Psoas muscle (tissue), 8 donors: Measurements from ENCODE around the gene ACTN1. TPM values are rescaled to one million over a fixed set of nuclear protein-coding genes. Genes with fewer than 3 reads are reported as not detected.

Source experiments
- ATAC-seq, 4 donors: fragments of 200-7000 bp; cut with Tn5 transposase; one replicate each; pipeline ENCODE4 v1.9.1; 2020; ENCODE audit warnings: moderate library complexity in 3 of 4, mild to moderate bottlenecking in 2 of 4
- DNase-seq, 2 donors: peaks; one replicate each; pipeline ENCODE4 v3.0.0-alpha.2; 2020
- H3K27ac ChIP-seq: fragments of 200-600 bp; one replicate; pipeline ENCODE4 v1.8.0; 2022
- H3K27me3 ChIP-seq, 3 donors: fragments of 200-600 bp in 1 of 3; one replicate each; pipeline versions ENCODE4 v1.6.1 to v1.8.0; 2013 to 2022; ENCODE audit warnings: low read length in 2 of 3, mild to moderate bottlenecking in 2 of 3, moderate library complexity in 1 of 3; ENCODE audit not compliant: insufficient read depth in 3 of 3
- H3K36me3 ChIP-seq, 2 donors: fragments of 200-600 bp in 1 of 2; one replicate each; pipeline versions ENCODE4 v1.6.1 to v1.8.0; 2013 to 2022; ENCODE audit warnings: low read depth in 1 of 2, mild to moderate bottlenecking in 1 of 2, moderate library complexity in 1 of 2; ENCODE audit not compliant: insufficient read depth in 1 of 2
- H3K4me1 ChIP-seq: fragments of 200-600 bp; one replicate; pipeline ENCODE4 v1.8.0; 2022
- H3K4me3 ChIP-seq: fragments of 200-600 bp; one replicate; pipeline ENCODE4 v1.8.0; 2022; ENCODE audit warnings: mild to moderate bottlenecking
- H3K9me3 ChIP-seq: fragments of 200-600 bp; one replicate; pipeline ENCODE4 v1.8.0; 2022
- WGBS, 3 donors: extraction: QIAGEN DNeasy Blood & Tissue Kit; methylation state at CpG; one replicate each; pipeline versions ENCODE4 v1.1.6 to v1.1.7; 2013; 5-methylcytosine and 5-hydroxymethylcytosine counted together
- intact Hi-C, 2 donors: fragments of 100-400 bp; cut with DNase I; formaldehyde crosslinking; loops; one replicate each; pipeline versions ENCODE4 v1.11.0 to v1.14.2; 2022
- polyA plus RNA-seq, 3 donors: library from polyadenylated mRNA; stranded (reverse); fragments of 200-250 nt; gene quantifications; one replicate each; pipeline ENCODE4 v1.2.3, GENCODE V29; 2013
- total RNA-seq, 4 donors: library from RNA; stranded (reverse); fragmentation: NEBNext Ultra II Directional in 2 of 4; extraction: Animal tissue kit (Norgen Biotek cat#: 25700) in 2 of 4; gene quantifications; one replicate each; pipeline versions ENCODE4 v1.2.1 to v1.2.4, GENCODE V29; 2021 to 2023
- TF ChIP-seq, protein P1 (sequence below): fragments of 200-600 bp; IDR thresholded peaks from one replicate; pipeline ENCODE4 v1.8.0; 2022; ENCODE audit warnings: antibody characterized with exemption
- donor health status: healthy with polysubstance abuse.
- donor health status: DM: no; HTN: no; CAD: no; lungs with moderate emphysema.
- donor health status: Bipolar disorder and iron deficiency.
- donor health status: healthy.
- donor health status: DM: yes; HTN: yes; CAD: no.
- donor health status: DM: no; HTN: no; CAD: no.
- donor health status: DM: no; HTN: no; CAD: no.
- donor health status: DM: yes; HTN: yes; CAD: no.

Gene ACTN1
- total and polyA plus RNA-seq, 7 donors = 5.8 to 23.7 (median 10.9) TPM

DNA sequence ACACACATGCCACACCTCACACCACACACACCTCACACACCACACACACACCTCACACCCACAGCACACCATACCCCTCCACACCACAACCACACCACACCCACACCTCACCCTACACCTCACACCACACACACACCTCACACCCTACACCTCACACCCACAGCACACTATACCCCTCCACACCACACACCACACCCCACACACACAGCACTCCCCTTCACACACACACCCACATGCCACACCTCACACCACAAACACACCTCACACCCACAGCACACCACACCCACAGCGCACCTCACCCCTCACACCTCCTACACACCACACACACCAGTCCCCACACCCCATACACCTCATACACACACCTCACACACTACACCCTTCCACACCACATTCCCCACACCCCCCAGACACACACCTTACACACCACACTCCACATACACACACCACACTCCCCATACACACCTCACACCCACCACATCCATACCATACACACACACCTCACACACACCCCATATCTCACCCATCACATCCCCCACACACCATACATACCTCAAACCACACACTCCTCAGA lies 80.0 kb downstream of the ACTN1 start:
- peak in 1 of 2 donors; percentile 11 for DNase-seq
- intact Hi-C loops = no loop called here
- WGBS, 3 donors = 96 to 100% (median 97%) methylated on average over 1 of the region's 1 CpG
- no peak overlapping the region for H3K27ac ChIP-seq
- TF ChIP-seq, protein P1, sequence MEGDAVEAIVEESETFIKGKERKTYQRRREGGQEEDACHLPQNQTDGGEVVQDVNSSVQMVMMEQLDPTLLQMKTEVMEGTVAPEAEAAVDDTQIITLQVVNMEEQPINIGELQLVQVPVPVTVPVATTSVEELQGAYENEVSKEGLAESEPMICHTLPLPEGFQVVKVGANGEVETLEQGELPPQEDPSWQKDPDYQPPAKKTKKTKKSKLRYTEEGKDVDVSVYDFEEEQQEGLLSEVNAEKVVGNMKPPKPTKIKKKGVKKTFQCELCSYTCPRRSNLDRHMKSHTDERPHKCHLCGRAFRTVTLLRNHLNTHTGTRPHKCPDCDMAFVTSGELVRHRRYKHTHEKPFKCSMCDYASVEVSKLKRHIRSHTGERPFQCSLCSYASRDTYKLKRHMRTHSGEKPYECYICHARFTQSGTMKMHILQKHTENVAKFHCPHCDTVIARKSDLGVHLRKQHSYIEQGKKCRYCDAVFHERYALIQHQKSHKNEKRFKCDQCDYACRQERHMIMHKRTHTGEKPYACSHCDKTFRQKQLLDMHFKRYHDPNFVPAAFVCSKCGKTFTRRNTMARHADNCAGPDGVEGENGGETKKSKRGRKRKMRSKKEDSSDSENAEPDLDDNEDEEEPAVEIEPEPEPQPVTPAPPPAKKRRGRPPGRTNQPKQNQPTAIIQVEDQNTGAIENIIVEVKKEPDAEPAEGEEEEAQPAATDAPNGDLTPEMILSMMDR = no peak
- no peaks in the 10 kb centered on the region for H3K27me3 ChIP-seq
- H3K4me3 ChIP-seq = no peak overlapping the region
- no peaks in the 10 kb centered on the region for H3K9me3 ChIP-seq
- no peaks in the 10 kb centered on the region for H3K4me1 ChIP-seq
- no peak for ATAC-seq
- H3K36me3 ChIP-seq = peaks cover 0 to 29% of the 10 kb centered on the region in 2 donors

DNA sequence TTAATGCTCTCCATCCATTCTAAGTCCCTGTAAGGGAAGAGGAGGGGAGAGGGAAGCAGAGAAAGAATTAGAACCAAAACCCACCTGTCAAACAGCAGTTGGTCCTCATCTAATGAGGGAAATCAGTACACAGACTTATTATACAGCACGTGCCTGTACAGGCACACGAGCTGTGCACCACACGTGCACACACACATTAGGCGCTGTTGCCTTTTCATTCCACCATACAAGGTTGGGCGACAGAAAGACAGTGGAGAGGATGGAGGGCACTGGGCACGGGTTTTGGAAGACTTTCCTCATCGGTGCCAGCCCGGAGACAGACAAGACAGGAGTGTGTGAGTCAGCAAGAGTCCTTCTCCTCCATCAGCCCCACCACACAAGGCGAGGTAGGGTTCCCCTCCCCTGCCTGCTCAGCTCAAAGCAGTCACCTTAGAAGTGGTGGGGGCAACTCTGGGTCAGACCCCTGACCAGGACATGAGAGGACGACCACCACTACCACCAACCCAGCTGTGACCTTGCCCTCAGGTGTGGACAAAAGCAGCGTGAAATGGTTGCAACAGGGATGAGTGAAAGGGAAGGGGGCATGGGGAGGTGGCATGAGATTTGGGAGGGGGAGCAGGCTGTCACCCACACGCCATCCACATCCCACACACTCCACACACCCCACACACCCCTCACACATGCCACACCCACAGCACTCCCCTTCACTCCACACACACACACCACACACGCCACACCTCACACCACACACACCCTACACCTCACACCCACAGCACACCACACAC lies 80.7 kb downstream of the ACTN1 start:
- Histone ChIP-seq H3K27ac (no peak overlapping the region), H3K4me1 (no peaks in the 10 kb centered on the region), H3K4me3 (no peak overlapping the region), H3K9me3 (no peaks in the 10 kb centered on the region), H3K36me3 (peaks cover 0 to 30% of the 10 kb centered on the region in 2 donors), H3K27me3 (no peaks in the 10 kb centered on the region)
- peak in 1 of 2 donors; percentile 23 for DNase-seq
- no peak for ATAC-seq
- TF ChIP-seq, protein P1 = no peak
- intact Hi-C loops = no loop called here
- 82 to 91% (median 84%) methylated on average over 12 to 13 of the region's 13 CpGs for WGBS, 3 donors

DNA sequence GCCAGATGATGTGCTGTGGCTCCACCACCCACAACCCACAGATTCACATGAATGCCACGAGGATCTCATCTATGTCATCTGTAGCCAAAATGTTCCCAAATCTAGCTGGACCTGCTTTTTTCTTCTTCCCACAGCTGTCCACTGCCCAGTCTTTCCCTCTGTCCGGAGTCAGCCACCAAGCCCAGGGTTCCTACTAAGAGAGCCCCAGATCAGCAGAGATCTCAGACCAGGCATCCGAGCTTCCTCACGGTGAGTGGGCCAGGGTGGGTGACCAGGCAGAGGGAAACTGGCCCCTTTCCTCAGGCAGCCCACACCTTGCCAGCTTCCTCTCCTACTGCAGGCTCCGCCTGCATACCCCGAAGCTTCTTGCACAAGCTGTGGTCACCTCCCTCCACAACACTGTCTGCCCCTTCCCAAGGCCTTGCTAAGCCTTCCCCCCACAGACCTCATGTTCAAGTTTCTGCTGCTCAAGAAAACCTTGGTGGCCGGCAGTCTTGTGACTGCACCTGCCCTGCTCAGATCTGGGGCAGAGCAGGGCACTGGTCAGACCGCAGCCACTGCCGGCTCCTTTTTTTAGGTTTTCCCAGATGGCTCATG lies 81.4 kb downstream of the ACTN1 start:
- peak in 1 of 2 donors; percentile 23 for DNase-seq
- no peak overlapping the region for H3K27ac ChIP-seq
- WGBS, 3 donors = 87 to 88% (median 88%) methylated on average over 9 of the region's 9 CpGs

DNA sequence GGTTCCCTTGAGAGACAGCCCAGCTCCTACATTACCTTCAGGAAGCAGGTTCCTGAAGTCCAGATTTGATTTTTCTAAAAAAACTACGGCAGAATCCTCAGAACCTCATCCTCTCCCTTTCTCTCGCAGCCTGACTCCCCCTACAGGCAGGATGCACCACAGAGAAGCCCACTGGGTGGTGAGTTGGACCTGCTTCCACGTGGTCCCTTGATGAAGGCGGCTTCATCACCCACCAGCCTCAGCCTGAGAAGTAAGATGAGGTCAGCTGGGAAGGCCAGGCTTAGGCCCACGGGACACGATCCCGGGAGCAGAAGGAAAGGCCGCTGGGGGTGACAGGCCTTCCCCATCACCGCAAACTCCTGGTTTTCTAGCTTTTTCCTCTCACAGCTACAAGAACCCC lies 83.0 kb downstream of the ACTN1 start:
- ATAC-seq = no peak
- H3K27ac ChIP-seq = no peak overlapping the region
- no peaks in the 10 kb centered on the region for H3K4me1 ChIP-seq
- 86 to 95% (median 90%) methylated on average over 9 of the region's 9 CpGs for WGBS, 3 donors
- no peaks in the 10 kb centered on the region for H3K27me3 ChIP-seq
- peaks cover 0 to 31% of the 10 kb centered on the region in 2 donors for H3K36me3 ChIP-seq
- intact Hi-C loops = no loop called here
- no peak overlapping the region for H3K4me3 ChIP-seq
- no peak for DNase-seq
- TF ChIP-seq, protein P1 = no peak
- no peaks in the 10 kb centered on the region for H3K9me3 ChIP-seq

More for the DNA sequence above, 81.4 kb downstream of the ACTN1 start:
- Histone ChIP-seq H3K27me3 (no peaks in the 10 kb centered on the region), H3K4me3 (no peak overlapping the region), H3K9me3 (no peaks in the 10 kb centered on the region), H3K4me1 (no peaks in the 10 kb centered on the region), H3K36me3 (peaks cover 0 to 33% of the 10 kb centered on the region in 2 donors)
- ATAC-seq = no peak
- TF ChIP-seq, protein P1 = no peak
- intact Hi-C loops = no loop called here
